GM19372 (cell line): ENCODE measurements around the gene NF1.
"Not testable (repeated sequence)": the region's sequence is repeated elsewhere in the genome, so short reads cannot be mapped to it uniquely, and the experiment has no call there.

Experiments
- ATAC-seq: cut with Tn5 transposase; IDR thresholded peaks from one replicate; pipeline ENCODE4 v1.9.1; 2021; ENCODE audit warnings: mild to moderate bottlenecking, low read depth, moderate library complexity; ENCODE audit not compliant: unreplicated experiment

Gene NF1

GRCh38 chr17:31171701-31172100 lies 76.9 kb downstream of the NF1 start:
- no peak for ATAC-seq

DNA sequence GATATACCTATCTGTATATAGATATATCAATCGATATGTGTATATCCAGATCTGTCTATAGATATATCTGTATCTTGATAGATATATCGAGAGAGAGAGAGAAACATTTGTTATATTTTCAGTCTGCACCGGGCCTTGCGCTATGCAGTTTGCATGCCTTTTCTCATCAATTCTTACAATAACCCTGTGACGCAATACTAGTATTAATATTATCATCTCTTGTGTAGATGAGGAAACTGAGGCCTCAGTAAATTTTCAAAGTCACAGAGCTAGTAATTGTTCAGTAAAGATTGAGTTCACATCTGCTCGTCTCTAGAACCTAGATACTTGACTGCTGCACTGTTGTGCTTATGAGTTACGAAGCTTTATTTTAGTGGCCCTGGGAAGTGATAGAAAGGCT lies 77.6 kb downstream of the NF1 start:
- ATAC-seq, result no peak

DNA sequence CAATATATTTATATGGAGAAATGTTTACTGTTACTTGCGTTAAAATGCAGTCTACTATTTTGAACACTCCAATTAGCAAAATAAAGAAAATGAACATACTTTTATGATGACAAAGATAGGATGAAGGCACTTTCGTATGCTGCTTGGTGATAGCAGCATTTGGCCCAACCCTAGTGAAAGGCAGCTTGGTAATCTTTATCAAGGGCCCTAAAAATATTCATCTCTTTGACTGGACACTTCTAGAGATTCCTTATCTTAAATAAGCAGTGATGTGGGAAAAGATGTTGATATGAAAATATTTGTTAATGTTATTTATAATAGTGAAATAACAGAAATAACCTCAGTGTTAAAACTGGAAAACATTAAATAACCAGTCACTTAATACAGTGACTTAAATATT lies 79.4 kb downstream of the NF1 start:
- ATAC-seq, result no peak

GRCh38 chr17:31175237-31175636 lies 80.5 kb downstream of the NF1 start:
- ATAC-seq, result no peak

DNA sequence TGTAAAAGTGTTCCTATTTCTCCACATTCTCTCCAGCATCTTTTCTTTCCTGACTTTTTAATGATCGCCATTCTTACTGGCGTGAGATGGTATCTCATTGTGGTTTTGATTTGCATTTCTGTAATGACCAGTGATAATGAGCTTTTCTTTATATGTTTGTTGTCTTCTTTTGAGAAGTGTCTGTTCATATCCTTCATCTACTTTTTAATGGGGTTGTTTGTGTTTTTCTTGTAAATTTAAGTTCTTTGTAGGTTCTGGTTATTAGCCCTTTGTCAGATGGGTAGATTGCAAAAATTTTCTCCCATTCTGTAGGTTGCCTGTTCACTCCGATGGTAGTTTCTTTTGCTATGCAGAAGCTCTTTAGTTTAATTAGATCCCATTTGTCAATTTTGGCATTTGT lies 81.4 kb downstream of the NF1 start:
- not testable (repeated sequence) for ATAC-seq

GRCh38 chr17:31178951-31179350 lies 84.2 kb downstream of the NF1 start:
- not testable (repeated sequence) for ATAC-seq

- no peak for ATAC-seq
Measured at GRCh38 chr17:31195305-31195704, 100.5 kb downstream of the NF1 start.

- no peak for ATAC-seq
Measured at GRCh38 chr17:31198026-31198425, 103.2 kb downstream of the NF1 start.

GRCh38 chr17:31198666-31199065 lies 103.9 kb downstream of the NF1 start:
- not testable (repeated sequence) for ATAC-seq

GRCh38 chr17:31200287-31200686 lies 105.5 kb downstream of the NF1 start:
- ATAC-seq, result no peak

DNA sequence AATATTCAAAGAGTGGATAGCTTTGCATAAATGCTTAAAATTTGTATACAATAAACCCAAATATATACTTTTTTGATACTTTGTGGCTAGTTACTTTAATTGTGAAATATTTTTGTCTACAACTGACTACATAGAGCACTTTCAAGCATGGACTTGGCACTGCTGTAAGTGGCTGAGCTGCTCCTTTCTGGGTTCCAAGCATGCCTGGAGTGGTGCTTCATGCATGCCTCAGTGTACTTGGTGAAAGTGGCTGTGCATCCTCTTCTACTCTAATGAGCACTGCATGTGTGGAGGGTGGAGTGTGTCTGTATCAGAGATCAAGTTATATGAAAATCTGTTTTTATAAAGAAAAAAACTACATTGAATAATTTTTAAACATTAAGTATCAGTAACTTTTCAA lies 108.2 kb downstream of the NF1 start:
- ATAC-seq, result no peak

DNA sequence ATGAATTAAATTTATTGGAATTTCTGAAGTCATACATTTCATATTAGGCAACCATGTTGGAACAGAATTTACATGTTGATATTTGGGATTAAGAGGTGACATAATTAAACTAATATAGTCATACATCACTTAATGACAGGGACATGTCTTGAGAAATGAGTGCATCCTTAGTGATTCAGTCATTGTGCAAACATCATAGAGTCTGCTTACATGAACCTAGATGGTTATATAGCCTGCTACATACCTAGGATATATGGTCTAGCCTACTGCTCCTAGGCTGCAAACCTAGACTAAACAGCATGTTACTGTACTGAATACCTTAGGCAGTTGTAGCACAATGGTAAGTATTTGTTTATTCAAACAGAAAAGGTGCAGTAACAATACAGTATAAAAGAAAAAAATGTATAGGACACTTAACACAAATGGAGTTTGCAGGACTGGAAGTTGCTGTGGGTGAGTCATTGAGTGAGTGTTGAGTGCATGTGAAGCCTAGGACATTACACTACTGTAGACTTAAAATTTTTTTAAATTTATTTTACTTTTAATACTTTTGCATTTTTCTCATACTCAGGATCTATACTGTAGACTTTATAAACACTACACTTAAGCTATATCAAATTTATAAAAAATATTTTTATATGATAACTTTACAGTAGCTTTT lies 116.7 kb downstream of the NF1 start:
- ATAC-seq, result no peak

- no peak for ATAC-seq
Measured at GRCh38 chr17:31216031-31216751, 121.4 kb downstream of the NF1 start.

GRCh38 chr17:31224366-31224765 lies 129.6 kb downstream of the NF1 start:
- no peak for ATAC-seq

GRCh38 chr17:31225831-31226230 lies 131.1 kb downstream of the NF1 start:
- no peak for ATAC-seq

GRCh38 chr17:31226373-31226772 lies 131.6 kb downstream of the NF1 start:
- no peak for ATAC-seq

GRCh38 chr17:31226950-31227349 lies 132.2 kb downstream of the NF1 start:
- ATAC-seq, result no peak

GRCh38 chr17:31231852-31232251 lies 137.1 kb downstream of the NF1 start:
- ATAC-seq, result no peak

DNA sequence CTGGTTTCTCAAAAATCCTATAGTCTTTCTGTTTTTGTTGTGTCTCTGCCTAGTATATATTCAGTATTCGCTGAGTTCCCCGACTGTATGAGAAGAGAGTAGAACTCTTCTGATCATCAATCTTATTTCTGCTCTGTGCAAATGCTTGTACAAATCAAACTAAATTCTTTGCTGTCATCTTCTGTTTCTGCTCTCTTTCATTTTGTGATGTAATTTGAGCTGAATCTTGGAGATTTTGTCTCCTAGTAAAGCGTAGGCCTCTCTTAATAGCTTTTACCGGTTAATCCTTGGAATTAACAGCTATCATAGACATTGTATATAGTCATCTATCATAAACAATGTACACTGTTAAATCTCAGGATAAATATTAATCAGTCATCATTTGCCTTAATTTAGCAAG lies 140.3 kb downstream of the NF1 start:
- ATAC-seq, result no peak

- no peak for ATAC-seq
Measured at GRCh38 chr17:31236137-31236536, 141.4 kb downstream of the NF1 start.

GRCh38 chr17:31236712-31237111 lies 141.9 kb downstream of the NF1 start:
- no peak for ATAC-seq

GRCh38 chr17:31241116-31241515 lies 146.3 kb downstream of the NF1 start:
- no peak for ATAC-seq
